Testis (tissue), 2 donors: ENCODE results near the gene ZBTB39.
"Not testable (repeated sequence)": the region's sequence is repeated elsewhere in the genome, so short reads cannot be mapped to it uniquely, and the experiment has no call there.

Source experiments
- CTCF ChIP-seq, 3 experiments: fragments of 450-650 bp in 2 of 3; fragments of 200-600 bp in 1 of 3; sonication (generic) in 1 of 3; IDR thresholded peaks; one replicate each; pipeline ENCODE4 v1.5.1; 2016 to 2019; ENCODE audit warnings: antibody characterized with exemption in 3 of 3, mild to moderate bottlenecking in 2 of 3, moderate library complexity in 1 of 3
- POLR2A ChIP-seq: fragments of 450-650 bp; IDR thresholded peaks from one replicate; pipeline ENCODE4 v1.6.1; 2017; ENCODE audit warnings: antibody characterized with exemption, mild to moderate bottlenecking, moderate library complexity

GRCh38 chr12:56965997-56966642 lies 40.2 kb downstream of the ZBTB39 start:
- TF ChIP-seq POLR2A; CTCF (IDR thresholded peaks at IDR 0.05): not testable (repeated sequence)
